Astrocyte (in vitro differentiated cells and primary cell): ENCODE data around the gene ADGRA3.

ENCODE experiments used
- EZH2 ChIP-seq: IDR thresholded peaks from 2 replicates; pipeline ENCODE4 v1.6.1; 2012; ENCODE audit warnings: mild to moderate bottlenecking, low read length, inconsistent platforms; ENCODE audit not compliant: insufficient read depth
- TF ChIP-seq, protein P1 (sequence below): IDR thresholded peaks from 2 replicates; pipeline ENCODE4 v1.5.1; 2011; ENCODE audit warnings: low read depth, mild to moderate bottlenecking, inconsistent platforms, low read length, moderate library complexity; ENCODE audit not compliant: insufficient read depth

GRCh38 chr4:22348410-22348809 is 167.5 kb downstream of the ADGRA3 start:
- TF ChIP-seq, protein P1, sequence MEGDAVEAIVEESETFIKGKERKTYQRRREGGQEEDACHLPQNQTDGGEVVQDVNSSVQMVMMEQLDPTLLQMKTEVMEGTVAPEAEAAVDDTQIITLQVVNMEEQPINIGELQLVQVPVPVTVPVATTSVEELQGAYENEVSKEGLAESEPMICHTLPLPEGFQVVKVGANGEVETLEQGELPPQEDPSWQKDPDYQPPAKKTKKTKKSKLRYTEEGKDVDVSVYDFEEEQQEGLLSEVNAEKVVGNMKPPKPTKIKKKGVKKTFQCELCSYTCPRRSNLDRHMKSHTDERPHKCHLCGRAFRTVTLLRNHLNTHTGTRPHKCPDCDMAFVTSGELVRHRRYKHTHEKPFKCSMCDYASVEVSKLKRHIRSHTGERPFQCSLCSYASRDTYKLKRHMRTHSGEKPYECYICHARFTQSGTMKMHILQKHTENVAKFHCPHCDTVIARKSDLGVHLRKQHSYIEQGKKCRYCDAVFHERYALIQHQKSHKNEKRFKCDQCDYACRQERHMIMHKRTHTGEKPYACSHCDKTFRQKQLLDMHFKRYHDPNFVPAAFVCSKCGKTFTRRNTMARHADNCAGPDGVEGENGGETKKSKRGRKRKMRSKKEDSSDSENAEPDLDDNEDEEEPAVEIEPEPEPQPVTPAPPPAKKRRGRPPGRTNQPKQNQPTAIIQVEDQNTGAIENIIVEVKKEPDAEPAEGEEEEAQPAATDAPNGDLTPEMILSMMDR: no peak
- no peak for TF ChIP-seq EZH2
